OCI-M1 (cell line): ENCODE measurements around the gene AFTPH.
"Not testable (repeated sequence)": the region's sequence is repeated elsewhere in the genome, so short reads cannot be mapped to it uniquely, and the experiment has no call there.

ENCODE experiments used
- DNase-seq: peaks from one replicate; lab custom pipeline; 2025; lab: John Stamatoyannopoulos, UW

Gene AFTPH

DNA sequence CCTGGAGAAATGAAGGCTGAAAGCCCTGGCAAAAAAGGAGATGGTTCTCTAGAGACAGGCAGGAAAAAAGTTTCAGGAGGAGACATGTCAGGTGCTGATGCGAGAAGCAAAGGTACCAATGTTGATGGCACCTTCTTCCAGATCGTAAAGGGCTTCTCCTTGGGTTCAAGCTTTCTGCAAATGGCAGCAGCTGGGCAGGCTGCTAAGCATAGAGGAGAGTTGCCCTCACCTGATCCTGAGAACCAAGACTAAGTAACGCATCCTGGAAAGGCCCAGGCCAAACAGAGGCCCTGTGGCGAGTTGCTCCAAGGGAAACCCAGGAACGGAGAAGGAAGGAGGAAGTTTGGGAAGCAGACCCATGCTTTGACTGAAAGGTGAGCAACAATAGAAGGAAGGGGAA is 23.6 kb upstream of the AFTPH start:
- no peak for DNase-seq

DNA sequence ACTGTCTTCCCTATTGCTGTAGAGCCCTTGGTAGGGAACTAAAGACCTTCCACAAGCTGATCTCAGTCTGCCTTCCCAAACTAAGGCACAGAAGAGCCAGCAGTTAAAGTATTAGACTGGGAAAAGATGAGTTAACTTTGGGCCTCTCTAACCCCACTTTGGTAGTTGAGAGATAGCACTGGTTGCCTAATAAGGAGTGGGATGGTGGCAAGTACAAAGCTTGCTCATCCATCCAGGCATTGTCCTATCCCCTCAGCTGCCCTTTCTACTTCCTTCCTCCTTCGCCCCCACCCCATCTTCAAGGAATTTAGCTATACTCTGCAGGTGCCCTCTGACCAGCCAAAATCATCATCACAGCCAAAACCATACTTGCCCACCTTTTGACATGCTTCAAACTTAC is 22.2 kb upstream of the AFTPH start:
- DNase-seq: no peak

DNA sequence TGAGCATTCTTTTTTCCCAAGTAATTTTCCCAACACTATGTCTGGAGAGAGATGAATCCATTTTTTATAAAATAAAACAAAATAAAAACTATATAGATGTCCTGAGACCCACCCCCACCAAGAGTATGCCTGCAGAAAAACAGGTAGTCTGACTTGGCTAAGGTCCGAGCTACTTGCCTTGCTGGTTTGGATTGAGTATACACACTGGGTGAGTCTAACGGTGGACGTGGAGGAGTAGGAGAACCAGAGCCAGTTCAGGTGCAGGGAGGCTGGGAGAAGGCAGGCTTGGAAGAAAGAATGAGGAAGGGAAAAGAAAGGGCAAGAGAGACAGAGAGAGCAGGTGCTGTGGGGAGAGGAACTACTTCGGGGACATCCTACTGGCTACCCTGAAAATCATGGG is 21.3 kb upstream of the AFTPH start:
- no peak for DNase-seq

DNA sequence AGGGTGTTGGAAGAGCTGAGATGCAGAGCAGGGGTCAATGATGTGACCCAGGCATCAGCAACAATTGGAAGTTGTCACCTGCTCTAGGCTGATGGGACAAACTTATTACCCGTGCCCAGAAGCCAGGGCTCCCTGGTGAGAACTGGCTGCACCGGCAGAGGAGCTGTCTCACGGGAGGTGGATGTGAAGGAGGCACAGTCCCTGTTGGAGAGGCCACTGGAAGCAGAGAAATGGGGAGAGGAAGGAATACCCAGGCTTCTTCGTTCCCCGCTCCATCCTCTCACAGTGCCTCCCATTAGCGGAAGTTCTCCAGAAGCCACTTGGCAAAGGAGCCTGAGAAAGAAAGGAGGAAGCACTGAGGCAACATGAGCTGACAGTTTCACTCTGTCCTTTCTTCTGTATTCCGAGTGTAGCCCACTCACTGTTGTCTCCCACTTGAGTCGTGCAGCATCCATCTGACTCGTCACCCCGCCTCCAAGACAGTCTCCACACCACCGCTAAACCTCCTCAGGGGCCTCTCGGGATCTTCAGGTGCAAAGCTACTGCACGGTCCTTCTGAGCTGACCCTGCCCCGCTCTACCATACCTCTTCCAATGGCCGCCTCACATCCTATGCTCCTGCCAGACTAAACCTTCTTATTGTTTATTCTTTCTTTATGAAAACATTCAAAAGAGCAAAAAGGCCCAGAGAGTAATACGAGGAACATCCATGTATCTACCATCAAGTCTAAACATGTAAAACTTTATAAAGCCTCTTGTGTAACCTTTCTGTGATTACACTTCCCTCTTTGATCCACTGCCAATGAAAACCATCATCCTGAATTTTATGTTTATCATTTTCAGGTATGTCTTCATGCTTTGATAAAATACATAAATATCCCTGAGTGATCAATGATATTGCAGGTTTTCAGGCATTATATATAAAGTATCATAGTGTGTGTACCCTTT is 19.1 kb upstream of the AFTPH start:
- DNase-seq: no peak

DNA sequence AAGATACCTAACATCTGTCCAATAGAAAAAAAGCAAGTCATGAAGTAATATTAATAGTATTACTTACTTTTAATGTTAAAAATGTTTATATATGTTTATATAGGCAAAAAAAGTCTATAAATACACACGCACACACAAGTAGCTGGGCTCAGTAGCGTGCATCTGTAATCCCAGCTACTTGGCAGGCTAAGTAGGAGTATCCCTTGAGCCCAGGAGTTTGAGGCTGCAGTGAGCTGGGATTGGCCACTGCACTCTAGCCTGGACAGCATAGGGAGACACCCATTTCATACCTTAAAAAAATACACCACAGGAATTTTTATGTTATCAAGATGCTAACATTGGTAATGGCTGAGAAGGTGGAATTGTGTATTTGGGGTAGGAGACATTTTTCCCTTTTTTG is 17.4 kb upstream of the AFTPH start:
- no peak for DNase-seq

DNA sequence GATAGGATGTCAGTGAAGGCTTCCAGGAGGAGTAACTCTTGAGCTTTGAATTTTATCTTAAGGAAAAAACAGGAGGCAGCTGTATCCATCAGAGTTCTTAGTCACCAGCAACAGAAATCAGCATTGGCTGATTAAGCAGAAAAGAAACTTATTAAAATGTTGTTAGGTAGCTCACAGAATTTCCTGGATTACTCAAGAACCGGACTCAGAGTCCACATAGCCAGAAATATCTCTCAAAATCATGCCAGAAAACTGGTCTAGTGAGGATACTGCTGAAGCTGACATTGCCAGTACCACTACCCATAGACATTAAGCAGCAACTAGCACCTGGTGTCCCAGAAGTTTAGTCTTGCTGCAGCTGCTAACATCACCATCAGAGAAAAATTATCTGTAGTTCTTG is 10.1 kb upstream of the AFTPH start:
- DNase-seq: no peak

DNA sequence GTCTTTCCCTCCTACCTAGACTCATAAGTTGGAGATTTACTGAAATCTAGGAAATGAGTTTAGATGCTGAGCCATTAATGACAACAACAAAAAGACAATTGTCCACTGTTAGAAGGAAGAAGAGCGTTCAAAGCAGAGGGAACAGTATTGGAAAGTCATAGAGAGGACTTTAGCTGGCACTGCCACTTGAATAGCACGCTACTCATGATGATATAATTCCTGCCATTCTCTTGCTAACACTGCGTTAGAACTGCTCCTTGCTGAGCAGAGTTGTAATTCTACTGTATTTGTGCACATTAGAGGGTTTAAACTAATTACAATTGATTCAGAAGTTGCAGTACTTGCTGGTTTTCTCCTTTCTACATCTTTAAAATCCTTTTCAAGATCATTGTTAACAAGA is 9.0 kb upstream of the AFTPH start:
- no peak for DNase-seq

DNA sequence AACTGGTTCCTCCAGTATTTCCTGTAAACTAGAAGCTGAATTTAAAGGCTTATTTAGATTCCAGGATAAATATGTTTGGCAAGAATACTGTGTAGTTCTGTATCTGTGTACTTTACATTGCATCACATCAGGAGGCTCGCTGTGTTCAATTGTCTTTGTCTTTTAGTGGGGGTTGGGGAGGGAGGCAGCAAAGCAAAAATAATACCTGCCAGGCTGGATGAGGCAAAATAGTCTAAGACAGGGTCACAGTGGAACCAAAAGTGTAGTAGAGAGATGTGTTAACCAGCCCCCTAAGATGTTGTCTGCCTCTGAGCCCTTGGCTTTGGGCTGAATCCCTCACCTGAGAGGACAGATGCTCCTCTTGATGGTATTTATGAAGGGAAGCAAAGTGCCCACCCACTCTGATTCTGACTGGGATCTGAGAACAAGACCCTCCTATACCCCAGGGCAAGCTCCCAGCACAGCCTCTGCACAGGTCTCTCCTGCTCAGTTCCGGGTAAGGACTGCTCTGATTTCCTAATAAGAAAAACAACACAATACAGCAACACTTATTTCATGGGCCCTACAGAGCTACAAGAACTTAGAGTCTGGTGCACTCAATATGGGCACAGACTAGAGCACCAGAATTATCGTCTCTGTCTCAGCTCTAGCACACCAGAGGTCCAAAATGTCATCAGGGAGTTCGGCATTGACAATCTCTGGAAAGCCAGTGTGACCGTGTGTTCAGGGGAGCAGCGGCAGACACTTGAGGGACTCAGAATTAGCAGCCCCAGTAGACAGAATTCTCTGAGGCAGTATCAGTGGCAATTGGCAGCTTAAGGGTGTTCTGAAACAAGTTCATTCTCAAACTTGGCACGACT is 7.2 kb upstream of the AFTPH start:
- DNase-seq: no peak

DNA sequence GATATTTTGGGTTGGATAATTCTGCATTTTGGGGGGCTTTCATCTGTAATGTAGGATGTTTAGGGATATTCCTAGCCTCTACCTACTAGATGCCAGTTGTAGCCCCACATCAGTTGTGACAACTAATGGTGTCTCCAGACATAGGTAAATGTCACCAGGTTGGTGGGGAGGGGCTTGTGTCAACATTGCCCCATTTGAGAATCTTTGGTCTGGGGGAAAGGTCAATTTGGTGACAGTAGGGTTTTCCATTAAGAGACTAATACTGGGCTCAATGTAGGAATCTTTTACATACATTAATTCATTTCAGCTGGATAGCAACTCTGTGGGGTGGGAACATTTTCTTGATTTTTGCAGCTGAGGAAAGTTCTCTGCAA is 6.6 kb upstream of the AFTPH start:
- DNase-seq: no peak

DNA sequence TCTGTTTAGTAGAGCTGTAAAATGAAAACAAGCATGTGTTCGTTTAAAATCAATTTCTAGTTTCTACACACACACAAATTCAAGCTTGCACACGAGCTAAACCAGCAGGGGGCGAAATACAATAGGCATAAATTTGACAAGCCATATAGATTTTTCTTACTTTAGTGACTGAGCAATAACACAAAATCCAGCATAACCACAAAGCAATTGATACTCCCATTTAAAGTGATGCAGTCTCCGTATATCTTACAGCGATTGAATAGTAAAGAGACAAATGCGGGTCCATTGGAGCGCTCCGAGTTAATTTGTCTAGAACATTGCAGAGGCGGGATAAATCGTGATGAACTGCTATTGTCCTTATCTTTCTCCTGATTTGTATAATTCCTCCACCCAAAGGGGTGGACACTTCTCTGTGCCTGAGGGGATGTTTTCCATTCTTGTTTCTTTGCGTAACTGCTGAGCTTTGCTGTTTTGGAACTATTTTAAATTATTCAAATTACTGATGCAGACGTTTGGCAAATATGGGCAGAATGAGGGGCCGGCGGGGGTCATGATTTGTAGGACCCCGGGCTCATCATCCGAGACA is 1.2 kb upstream of the AFTPH start:
- peak; percentile 88 for DNase-seq

DNA sequence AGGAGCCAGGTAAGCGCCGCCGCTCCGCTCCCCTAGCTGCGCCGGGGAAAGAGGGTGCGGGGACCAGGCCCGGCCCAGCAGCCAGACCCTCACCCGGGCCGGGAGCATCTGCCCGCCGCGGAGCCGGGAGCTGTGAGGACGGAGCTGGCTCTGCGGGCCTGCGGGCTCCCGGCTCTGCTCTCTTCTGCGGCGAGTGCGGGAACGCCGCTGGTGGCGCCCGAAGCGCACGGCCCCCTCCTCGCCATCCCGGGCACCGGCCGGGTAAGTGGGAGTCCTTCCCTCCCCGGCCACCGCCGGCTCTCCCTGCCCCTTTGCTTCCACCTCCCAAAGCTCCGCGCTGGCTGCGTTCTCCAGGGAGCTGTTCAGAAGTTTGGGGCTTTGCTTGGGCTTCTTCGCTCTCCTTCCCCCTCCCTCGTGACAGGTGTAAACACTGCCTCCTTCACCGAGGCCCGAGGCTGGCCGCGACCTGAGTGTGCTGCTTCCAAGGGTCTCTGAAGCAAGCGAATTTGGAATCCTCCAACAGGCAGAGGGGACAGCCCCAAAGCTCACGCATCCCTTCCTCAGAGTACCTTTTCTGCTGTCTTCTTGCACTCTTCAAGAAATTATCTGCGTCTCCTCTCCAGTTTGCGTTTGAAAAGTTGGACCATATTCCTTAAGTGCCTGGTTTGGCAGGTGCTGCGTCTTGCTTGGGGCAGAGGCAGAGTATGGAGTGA is 632 bp downstream of the AFTPH start:
- DNase-seq: no peak

DNA sequence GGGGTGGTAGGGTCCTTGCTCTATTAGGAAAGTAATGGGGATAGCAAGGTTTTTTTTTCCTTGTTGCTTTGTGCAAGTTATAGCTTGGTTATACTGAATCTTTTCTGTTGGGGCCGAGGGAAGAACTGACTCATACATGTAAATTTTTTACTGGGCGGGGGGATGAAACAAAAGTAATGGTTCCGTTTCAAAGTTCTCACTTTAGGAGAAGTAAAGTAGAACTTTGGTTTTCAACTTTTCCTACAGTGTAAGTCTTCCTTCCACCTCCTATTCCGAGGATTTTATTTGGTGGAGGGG is 1.1 kb downstream of the AFTPH start:
- peak; percentile 52 for DNase-seq

DNA sequence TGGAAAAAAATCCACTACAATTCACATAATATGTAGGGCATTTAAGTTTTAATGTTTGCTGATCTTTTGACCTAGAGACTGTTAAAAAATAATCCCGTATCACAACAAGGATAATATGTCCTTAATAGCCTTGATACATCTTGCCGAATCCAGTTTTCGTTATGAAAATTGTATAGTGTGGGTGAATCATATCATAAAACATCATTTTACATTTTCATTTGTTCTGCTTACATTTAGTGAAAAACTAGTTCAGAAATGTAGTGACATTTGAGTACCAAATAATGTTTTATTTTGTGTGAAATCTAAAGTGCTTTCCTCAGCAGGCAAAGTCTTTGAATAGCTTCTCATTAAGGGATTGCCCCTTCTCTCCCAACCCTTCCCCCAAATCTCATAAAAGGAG is 1.9 kb downstream of the AFTPH start:
- no peak for DNase-seq

DNA sequence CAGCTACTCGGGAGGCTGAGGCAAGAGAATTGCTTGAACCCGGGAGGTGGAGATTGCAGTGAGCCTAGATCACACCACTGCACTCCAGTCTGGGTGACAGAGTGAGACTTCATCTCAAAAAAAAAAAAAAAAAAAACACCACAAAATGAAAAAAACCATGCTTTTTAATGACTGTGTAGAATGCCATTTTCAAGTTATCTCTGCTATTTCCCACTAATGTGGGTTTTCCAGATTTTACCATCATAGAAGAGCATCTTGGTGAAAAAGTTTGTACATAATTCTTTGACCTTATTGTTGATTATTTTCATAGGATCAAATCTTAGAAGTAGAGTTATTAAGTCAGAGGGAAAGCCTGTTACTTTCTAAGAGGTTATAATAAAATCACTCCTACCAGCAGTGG is 6.8 kb downstream of the AFTPH start:
- not testable (repeated sequence) for DNase-seq

DNA sequence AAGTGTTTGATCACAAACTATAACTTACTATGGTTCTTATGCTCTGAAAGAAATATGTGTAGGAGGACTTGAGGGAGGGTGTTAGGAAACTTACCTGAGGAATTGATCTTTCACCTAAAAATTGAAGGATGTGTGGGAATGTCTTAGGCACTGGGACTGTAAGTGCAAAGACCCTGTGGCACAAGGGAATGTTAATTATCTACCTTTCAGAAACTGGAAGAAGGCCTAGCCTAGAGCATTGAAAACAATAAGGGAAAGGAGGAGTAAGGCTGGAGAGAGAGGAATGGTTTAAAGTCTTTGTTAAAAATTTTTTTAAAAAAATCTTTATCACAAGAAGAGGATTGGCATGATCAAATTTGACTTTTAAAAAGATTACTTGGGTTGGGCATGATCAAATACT is 7.9 kb downstream of the AFTPH start:
- no peak for DNase-seq

DNA sequence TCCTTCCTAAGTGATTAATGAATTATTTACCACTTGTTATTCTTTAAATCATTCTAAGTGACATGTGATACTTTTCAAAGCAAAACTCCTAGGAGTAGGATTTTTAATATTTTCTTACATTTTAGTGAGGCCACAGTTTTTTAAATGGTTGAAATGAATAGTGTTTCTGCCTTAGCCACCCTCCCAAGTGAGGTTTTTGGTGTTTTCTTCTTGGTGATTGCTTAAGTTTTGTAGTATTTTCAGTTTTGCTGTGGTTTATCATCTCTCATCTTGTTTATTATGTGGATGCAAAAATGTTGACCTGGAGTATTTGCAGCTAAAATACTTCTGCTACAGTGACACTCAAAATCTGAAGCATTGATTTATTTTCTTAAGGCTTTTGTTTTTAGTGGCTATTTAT is 9.8 kb downstream of the AFTPH start:
- DNase-seq: no peak

DNA sequence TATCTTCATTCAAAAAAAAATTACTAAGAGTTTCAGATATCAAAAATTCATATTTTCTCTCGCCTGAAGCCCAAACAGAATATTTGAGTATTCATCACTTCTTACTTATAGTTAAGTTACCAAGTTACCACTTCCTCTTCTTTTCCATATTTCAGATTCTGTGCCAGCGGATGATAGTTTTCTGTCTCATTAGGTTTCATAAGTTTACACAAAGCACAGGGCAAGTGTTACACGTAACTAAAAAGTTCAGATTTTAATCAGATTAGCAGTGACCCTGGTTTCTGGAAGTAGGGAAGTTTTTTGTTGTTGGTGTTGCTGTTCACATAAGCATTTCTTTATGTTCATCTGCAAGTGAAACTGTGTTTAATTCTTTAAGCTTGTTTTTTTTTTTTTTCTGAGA is 10.2 kb downstream of the AFTPH start:
- DNase-seq: no peak

DNA sequence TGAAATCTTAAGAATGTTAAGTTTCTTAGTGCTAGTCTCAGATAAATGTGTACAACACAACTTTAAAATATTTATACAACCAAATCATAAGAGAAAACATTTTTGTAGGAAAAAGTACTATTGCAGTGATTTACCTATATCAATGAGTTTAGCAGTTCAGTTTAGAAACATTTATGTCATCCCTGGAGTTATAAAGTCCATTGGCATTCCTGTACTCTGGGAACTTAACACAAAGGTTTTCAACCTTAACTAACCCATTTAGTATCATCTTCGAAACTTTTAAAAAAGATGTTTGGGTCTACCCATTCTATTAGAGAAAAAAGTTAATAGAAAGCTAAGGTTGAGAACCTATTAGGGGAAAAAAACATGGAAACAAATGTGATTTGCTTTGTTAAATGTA is 10.9 kb downstream of the AFTPH start:
- no peak for DNase-seq

DNA sequence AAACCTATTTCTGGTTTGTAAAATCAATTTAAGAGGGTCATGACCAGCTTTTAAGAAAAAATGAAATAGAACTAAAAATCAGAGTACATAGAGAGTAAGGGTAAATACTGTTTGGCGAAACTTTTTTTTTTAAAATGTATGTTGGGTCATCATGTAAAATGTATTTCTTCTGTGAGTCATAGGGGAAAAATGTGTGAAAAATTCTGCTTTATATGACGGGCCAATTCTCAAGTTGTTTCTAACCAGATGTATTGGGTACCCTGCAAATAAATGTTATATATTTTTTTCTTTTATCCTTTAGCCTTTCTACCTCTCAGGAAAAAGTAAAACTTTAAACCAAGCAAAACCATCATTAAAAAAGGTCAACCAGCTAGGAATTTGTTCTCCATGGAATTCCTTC is 13.9 kb downstream of the AFTPH start:
- DNase-seq: no peak

DNA sequence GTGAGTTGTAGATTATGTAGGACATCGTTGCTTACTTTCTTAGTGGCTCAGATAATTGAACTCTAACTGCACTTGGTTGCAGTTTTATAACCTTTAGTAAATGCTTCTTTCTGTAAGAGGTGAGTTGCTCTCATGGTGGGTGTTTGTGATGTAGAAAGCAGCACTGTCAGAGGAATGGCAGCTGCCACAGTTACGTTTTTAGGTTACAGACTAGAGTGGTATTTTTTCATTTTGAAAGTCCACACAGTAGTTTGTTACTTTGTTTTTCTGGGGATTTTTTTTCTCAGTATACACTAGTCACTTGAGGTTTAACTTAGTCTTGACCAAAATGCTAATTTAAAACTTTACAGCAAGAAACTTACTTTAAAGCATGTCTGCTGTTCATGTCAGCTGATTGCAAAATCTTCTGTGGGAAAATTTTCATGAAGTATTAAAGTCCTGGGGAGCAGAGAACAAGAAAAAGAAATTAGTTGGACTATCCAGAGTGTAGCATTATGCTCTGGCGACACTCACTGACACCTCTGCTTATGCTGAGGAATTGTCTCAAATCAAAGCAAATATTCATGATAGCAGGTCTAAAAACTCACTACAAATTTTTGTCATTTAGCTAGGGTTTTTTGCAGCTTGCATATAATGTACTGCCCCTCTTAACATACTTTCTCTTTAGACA is 14.8 kb downstream of the AFTPH start:
- no peak for DNase-seq

DNA sequence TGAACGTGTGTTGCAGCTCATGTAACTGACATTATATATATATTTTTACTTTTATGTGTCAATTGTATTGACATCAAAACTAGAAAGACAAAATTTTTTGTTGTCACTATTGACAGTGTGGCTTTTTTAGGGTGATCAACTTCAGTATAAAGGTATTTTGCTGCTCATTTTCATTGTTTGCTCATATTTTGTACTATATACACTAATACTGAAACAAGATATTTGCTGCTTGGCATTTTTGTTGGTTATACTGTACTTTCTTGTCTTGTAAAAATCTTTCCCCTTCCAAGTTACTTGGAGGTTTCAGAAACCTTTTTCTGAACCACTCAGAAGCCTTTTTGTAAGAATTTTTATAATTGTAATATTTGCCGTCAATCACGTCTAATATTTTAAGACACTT is 16.5 kb downstream of the AFTPH start:
- no peak for DNase-seq

DNA sequence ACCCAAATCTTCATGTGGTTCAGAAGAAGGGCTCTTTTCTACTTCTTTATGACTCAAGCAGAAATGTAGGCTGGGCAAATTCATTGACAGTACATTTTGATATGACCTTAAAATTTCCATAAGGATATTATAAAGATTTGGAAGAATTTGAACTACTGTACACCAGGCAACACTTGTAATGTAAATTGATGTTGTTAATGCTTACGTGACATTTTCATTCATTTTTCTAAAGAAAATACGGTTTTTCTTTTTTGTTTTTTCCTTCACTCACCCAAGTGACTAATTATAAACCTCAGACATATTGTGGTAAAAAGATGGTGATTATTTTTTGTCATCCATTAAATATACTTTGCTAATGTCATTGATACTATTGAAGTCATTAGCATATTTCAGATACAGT is 17.4 kb downstream of the AFTPH start:
- no peak for DNase-seq
